ENCODE measurements around the gene MCHR1. TPM values are rescaled to one million over a fixed set of nuclear protein-coding genes. Genes with fewer than 3 reads are reported as not detected.

Gene MCHR1
- polyA plus RNA-seq, 2 of the 4 experiments (the other 2 are of a cell fraction), result not detected

- H3K4me1 ChIP-seq, result peaks cover 15% of the 10 kb centered on the region
- H3K4me3 ChIP-seq, result no peak overlapping the region
- 88% methylated on average over 14 of the region's 14 CpGs for WGBS (ENCODE audit: missing lambda C conversion rate)
- POLR2A ChIA-PET, result no interaction called here
- DNase-seq (ENCODE audit: low read depth in 1 of 2, low spot score in 1 of 2), result no peak
- H3K9me3 ChIP-seq, result no peaks in the 10 kb centered on the region
- CTCF ChIA-PET, result interaction anchor here (0.6 kb wide), 2 partner anchors 70 to 835 kb away, joined by 3 to 6 read pairs; no protein-coding TSS in a partner anchor
- TF ChIP-seq JUNB (IDR thresholded peaks at IDR 0.05), result no peak
- TF ChIP-seq ZC3H11A (IDR thresholded peaks at IDR 0.05), result no peak
- TF ChIP-seq HOXB5 (CRISPR knock-in tag; IDR thresholded peaks at IDR 0.05), result no peak
- no peak for TF ChIP-seq HES2 (IDR thresholded peaks at IDR 0.05)
- TF ChIP-seq POLR2A (IDR thresholded peaks at IDR 0.05; ENCODE audit: low read length), result no peak
- TF ChIP-seq KDM5A (IDR thresholded peaks at IDR 0.05), result no peak
- no peak for TF ChIP-seq HDAC2 (IDR thresholded peaks at IDR 0.05)
- TF ChIP-seq RCOR1 (IDR thresholded peaks at IDR 0.05; ENCODE audit: low read depth, low read length), result no peak
- no peak for TF ChIP-seq CBX8 (IDR thresholded peaks at IDR 0.05)
- TF ChIP-seq RFX5 (IDR thresholded peaks at IDR 0.05), result no peak
- TF ChIP-seq BHLHE40 (IDR thresholded peaks at IDR 0.05; ENCODE audit: low read depth, low read length), result no peak
- no peak for TF ChIP-seq HOXB13 (CRISPR knock-in tag; IDR thresholded peaks at IDR 0.05; ENCODE audit: low read depth)
- TF ChIP-seq RNF2 (IDR thresholded peaks at IDR 0.05; ENCODE audit: borderline replicate concordance, low read depth), result no peak
- TF ChIP-seq EHMT2 (IDR thresholded peaks at IDR 0.05; ENCODE audit: low read depth), result no peak
- no peak for TF ChIP-seq JUN (IDR thresholded peaks at IDR 0.05)
- TF ChIP-seq FOSL2 (IDR thresholded peaks at IDR 0.05), result no peak
- no peak for TF ChIP-seq FOSL2 (CRISPR knock-in tag; IDR thresholded peaks at IDR 0.05)
- H3K4me2 ChIP-seq, result no peak overlapping the region
- no peak overlapping the region for H3K27ac ChIP-seq
- ATAC-seq, result no peak
- FAIRE-seq, result no peak
Observed at GRCh38 chr22:40727964-40728615, 48.8 kb downstream of the MCHR1 start.

DNA sequence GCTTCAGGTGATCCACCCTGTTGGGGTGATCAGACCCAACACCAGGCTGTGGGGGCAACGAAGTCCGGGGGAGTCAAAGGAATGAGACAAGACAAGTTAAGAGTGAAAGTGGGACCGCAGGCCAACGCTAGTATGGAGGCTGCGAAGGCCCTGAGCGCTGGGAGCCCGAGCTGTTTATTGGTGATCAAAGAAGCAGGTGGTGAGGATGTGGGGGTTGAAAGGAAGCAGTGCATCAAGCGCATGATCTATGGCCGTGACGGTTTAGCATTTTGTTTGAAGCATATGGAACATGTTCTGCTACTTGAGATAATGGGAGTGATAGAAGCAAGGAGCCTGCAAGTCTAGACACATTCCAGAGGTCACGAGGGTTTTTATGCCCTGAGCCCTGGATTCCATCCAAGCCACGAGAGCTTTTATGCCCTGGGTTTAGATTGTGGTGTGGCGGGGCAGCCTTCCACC lies 49.5 kb downstream of the MCHR1 start:
- ATAC-seq (no peak), FAIRE-seq (no peak), DNase-seq (ENCODE audit: low read depth in 1 of 2, low spot score in 1 of 2) (no peak)
- TF ChIP-seq REST (IDR thresholded peaks at IDR 0.05), result no peak
- no peak for TF ChIP-seq FOXS1 (CRISPR knock-in tag; IDR thresholded peaks at IDR 0.05)
- no peak for TF ChIP-seq CBX8 (IDR thresholded peaks at IDR 0.05)
- TF ChIP-seq HDAC2 (IDR thresholded peaks at IDR 0.05), result no peak
- no peak for TF ChIP-seq RAD21 (conservative IDR thresholded peaks at IDR 0.05 in 1 of 2, IDR thresholded peaks at IDR 0.05 in 1 of 2)
- no peak for TF ChIP-seq NR3C1 (IDR thresholded peaks at IDR 0.05)
- TF ChIP-seq FOSL2 (IDR thresholded peaks at IDR 0.05), result no peak
- no peak for TF ChIP-seq FOSL2 (CRISPR knock-in tag; IDR thresholded peaks at IDR 0.05)
- no peak for TF ChIP-seq FOSB (CRISPR knock-in tag; IDR thresholded peaks at IDR 0.05)
- no peak for TF ChIP-seq CBX2 (IDR thresholded peaks at IDR 0.05; ENCODE audit: borderline replicate concordance, low read depth)
- TF ChIP-seq HOXA7 (CRISPR knock-in tag; IDR thresholded peaks at IDR 0.05), result no peak
- no peak for TF ChIP-seq HOXB5 (CRISPR knock-in tag; IDR thresholded peaks at IDR 0.05)
- H3K4me3 ChIP-seq, result no peak overlapping the region
- H3K27ac ChIP-seq, result no peak overlapping the region
- WGBS (ENCODE audit: missing lambda C conversion rate), result 83% methylated on average over 13 of the region's 13 CpGs
- ChIA-PET POLR2A (no interaction called here), CTCF (interaction anchor here (0.6 kb wide), 1 partner anchor 32 kb away, joined by 5 read pairs; no protein-coding TSS in a partner anchor)
- H3K4me2 ChIP-seq, result no peak overlapping the region
- H3K4me1 ChIP-seq, result peaks cover 17% of the 10 kb centered on the region
- no peaks in the 10 kb centered on the region for H3K9me3 ChIP-seq

All from A549 (cell line).